Testis (tissue), 3 donors: Measurements from ENCODE around the gene FBXL17. TPM values are rescaled to one million over a fixed set of nuclear protein-coding genes. Genes with fewer than 3 reads are reported as not detected.

Experiments used
- DNase-seq: peaks from one replicate; pipeline ENCODE4 v3.0.0-alpha.2; 2019
- H3K27ac ChIP-seq, 2 donors: fragments of 200-600 bp; sonication (generic); one replicate each; pipeline ENCODE4 v1.5.1; 2019
- H3K27me3 ChIP-seq: fragments of 200-600 bp; sonication (generic); one replicate; pipeline ENCODE4 v1.5.1; 2019
- H3K36me3 ChIP-seq: fragments of 200-600 bp; sonication (generic); one replicate; pipeline ENCODE4 v1.5.1; 2017; ENCODE audit warnings: low read depth; ENCODE audit errors: missing control alignments
- H3K4me1 ChIP-seq: fragments of 200-600 bp; sonication (generic); one replicate; pipeline ENCODE4 v1.5.1; 2019
- H3K4me3 ChIP-seq, 2 donors: fragments of 200-600 bp; sonication (generic); one replicate each; pipeline ENCODE4 v1.5.1; 2017 to 2019
- H3K9me3 ChIP-seq: fragments of 200-600 bp; sonication (generic); one replicate; pipeline ENCODE4 v1.5.1; 2017
- CTCF ChIP-seq, 3 experiments: fragments of 450-650 bp in 2 of 3; fragments of 200-600 bp in 1 of 3; sonication (generic) in 1 of 3; IDR thresholded peaks; one replicate each; pipeline ENCODE4 v1.5.1; 2016 to 2019; ENCODE audit warnings: antibody characterized with exemption in 3 of 3, mild to moderate bottlenecking in 2 of 3, moderate library complexity in 1 of 3
- POLR2A ChIP-seq: fragments of 450-650 bp; IDR thresholded peaks from one replicate; pipeline ENCODE4 v1.6.1; 2017; ENCODE audit warnings: antibody characterized with exemption, mild to moderate bottlenecking, moderate library complexity
- WGBS, 2 donors: methylation state at CpG; one replicate each; pipeline ENCODE4 v1.1.5; 2018; 5-methylcytosine and 5-hydroxymethylcytosine counted together
- intact Hi-C: fragments of 100-400 bp; cut with DNase I; formaldehyde crosslinking; loops from one replicate; pipeline ENCODE4 v1.15.1; 2023; ENCODE audit warnings: low total_unique reads
- polyA plus RNA-seq: library from polyadenylated mRNA; stranded (reverse); fragments of 350-450 nt; fragmentation: Illumina TruSeq; extraction: RNeasy Lipid Tissue Mini Kit (QIAGEN cat#74804); gene quantifications from one replicate; pipeline ENCODE4 v1.2.3, GENCODE V29; 2014; ENCODE audit warnings: low read depth, low replicate concordance; ENCODE audit not compliant: insufficient read depth
- small RNA-seq, 2 donors: library from RNA; depleted of rRNA; stranded (forward); fragments of <200 nt; gene quantifications; one replicate each; pipeline ENCODE3, GENCODE V24; 2016
- total RNA-seq, 2 donors: library from RNA; depleted of rRNA; stranded (reverse); fragments of >200 nt; gene quantifications; one replicate each; pipeline ENCODE4 v1.2.3, GENCODE V29; 2016

Gene FBXL17
- total and polyA plus RNA-seq, 3 donors from 2014 or later: 20.7 to 25.1 (median 22.6) TPM

- Histone ChIP-seq H3K27me3 (no peaks in the 10 kb centered on the region), H3K27ac (no peak overlapping the region), H3K4me1 (no peaks in the 10 kb centered on the region), H3K9me3 (no peaks in the 10 kb centered on the region), H3K36me3 (no peaks in the 10 kb centered on the region), H3K4me3 (no peak overlapping the region)
- TF ChIP-seq POLR2A (no peak), CTCF (IDR thresholded peaks at IDR 0.05) (no peak)
- WGBS, 2 donors: 85 to 91% methylated on average over 4 of the region's 4 CpGs
- no peak for DNase-seq
- intact Hi-C loops: no loop called here
These were observed 572.5 kb downstream of the FBXL17 start for GRCh38 chr5:107809201-107810034.

Small RNA genes within 50 kb of the gene (small RNA-seq; reads per million reads assigned to genes)
- 0 reads per million in 2 donors for gene RN7SKP122
